ENCODE results near the gene PDYN.

Gene PDYN

GRCh38 chr20:1994627-1995026 is 769 bp upstream of the PDYN start:
- DNase-seq (ENCODE audit: extremely low read depth, low read depth), result no peak
- no peak for TF ChIP-seq CTCF (IDR thresholded peaks at IDR 0.05; ENCODE audit: low read depth, low read length)

- TF ChIP-seq CTCF (IDR thresholded peaks at IDR 0.05; ENCODE audit: low read depth, low read length), result no peak
- DNase-seq (ENCODE audit: extremely low read depth, low read depth), result no peak
These were observed 1.3 kb downstream of the PDYN start for GRCh38 chr20:1992359-1993110.

GRCh38 chr20:1987826-1988225 is 6.0 kb downstream of the PDYN start:
- no peak for TF ChIP-seq CTCF (IDR thresholded peaks at IDR 0.05; ENCODE audit: low read depth, low read length)
- no peak for DNase-seq (ENCODE audit: extremely low read depth, low read depth)

- no peak for TF ChIP-seq CTCF (IDR thresholded peaks at IDR 0.05; ENCODE audit: low read depth, low read length)
- DNase-seq (ENCODE audit: extremely low read depth, low read depth), result no peak
These were observed 10.6 kb downstream of the PDYN start for GRCh38 chr20:1983301-1983700.

GRCh38 chr20:1982686-1983085 is 11.2 kb downstream of the PDYN start:
- no peak for TF ChIP-seq CTCF (IDR thresholded peaks at IDR 0.05; ENCODE audit: low read depth, low read length)
- DNase-seq (ENCODE audit: extremely low read depth, low read depth), result no peak

- no peak for TF ChIP-seq CTCF (IDR thresholded peaks at IDR 0.05; ENCODE audit: low read depth, low read length)
- no peak for DNase-seq (ENCODE audit: extremely low read depth, low read depth)
These were observed 14.6 kb downstream of the PDYN start for GRCh38 chr20:1979106-1979778.

- no peak for DNase-seq (ENCODE audit: extremely low read depth, low read depth)
- TF ChIP-seq CTCF (IDR thresholded peaks at IDR 0.05; ENCODE audit: low read depth, low read length), result no peak
These were observed 18.6 kb downstream of the PDYN start for GRCh38 chr20:1975291-1975690.

All from AG09319 (cell line).